Large intestine (tissue), 3 donors: ENCODE measurements around the gene MYH7B. TPM values are rescaled to one million over a fixed set of nuclear protein-coding genes. Genes with fewer than 3 reads are reported as not detected.
A peak's percentile ranks its signal among the peaks of the same experiment; 100 is the strongest.

Experiments used
- DNase-seq, 2 donors: peaks; one replicate each; pipeline versions ENCODE4 v3.0.0 to v3.0.0-alpha.2; 2013
- H3K27ac ChIP-seq: one replicate; pipeline ENCODE4 v1.5.1; 2013; ENCODE audit warnings: low read length
- H3K27me3 ChIP-seq: 2 replicates; pipeline ENCODE4 v1.6.1; 2013; ENCODE audit warnings: low read length; ENCODE audit not compliant: control insufficient read depth, insufficient read depth
- H3K36me3 ChIP-seq: 2 replicates; pipeline ENCODE4 v1.6.1; 2013; ENCODE audit warnings: low read length; ENCODE audit not compliant: control insufficient read depth, insufficient read depth
- H3K4me1 ChIP-seq: one replicate; pipeline ENCODE4 v1.6.1; 2013; ENCODE audit warnings: low read length; ENCODE audit not compliant: control insufficient read depth, insufficient read depth
- H3K4me3 ChIP-seq: one replicate; pipeline ENCODE4 v1.5.1; 2013; ENCODE audit warnings: low read length
- H3K9me3 ChIP-seq: one replicate; pipeline ENCODE4 v1.6.1; 2013; ENCODE audit warnings: mild to moderate bottlenecking, low read depth, low read length, moderate library complexity; ENCODE audit not compliant: control insufficient read depth
- WGBS: methylation state at CpG from one replicate; pipeline ENCODE4 v1.1.5; 2013; ENCODE audit warnings: low lambda C conversion rate; ENCODE audit not compliant: insufficient coverage; 5-methylcytosine and 5-hydroxymethylcytosine counted together
- polyA plus RNA-seq: library from polyadenylated mRNA; unstranded; fragments of 120-200 nt; gene quantifications from one replicate; pipeline ENCODE4 v1.2.1, GENCODE V29; 2013

Gene MYH7B
- polyA plus RNA-seq, 1 donor = 0.46 TPM

DNA sequence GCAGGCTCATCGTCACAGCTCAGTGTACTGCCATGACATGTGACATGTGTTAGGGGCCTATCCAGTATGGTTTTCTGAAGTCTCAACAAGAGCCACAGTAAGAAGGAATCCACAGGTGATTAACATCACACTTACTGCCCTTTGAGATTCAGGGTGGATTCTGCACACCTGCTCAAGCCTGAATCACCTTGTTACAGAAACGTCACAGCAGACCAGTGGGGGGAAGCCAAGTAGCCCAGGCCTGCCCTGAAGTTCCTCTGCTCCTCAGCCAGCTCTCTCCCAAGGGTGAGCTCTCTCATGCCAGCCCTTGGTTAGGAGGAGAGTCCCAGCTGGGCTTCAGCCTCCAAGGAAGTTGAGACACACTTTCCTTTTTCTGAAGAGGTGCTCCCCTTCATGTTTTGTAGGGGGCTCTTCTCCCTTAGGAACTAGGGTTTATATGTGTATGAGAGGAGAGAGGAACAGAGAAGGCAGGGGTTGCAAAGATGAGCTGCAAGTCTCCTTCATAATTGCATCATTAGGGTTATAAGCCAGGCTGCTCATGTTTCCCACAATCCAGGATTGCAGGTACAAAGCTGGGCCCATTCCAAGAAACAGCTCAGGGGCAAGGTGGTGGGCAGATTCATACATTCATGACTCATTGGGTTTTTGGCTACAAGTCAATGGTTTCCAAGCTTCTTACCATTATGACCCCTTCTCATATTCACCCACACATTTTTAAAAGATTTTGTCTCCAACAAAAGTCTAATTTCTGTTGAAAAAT, 11.7 kb upstream of the MYH7B start:
- Histone ChIP-seq H3K27ac (no peak overlapping the region), H3K27me3 (no peaks in the 10 kb centered on the region), H3K36me3 (peaks cover 14% of the 10 kb centered on the region), H3K4me3 (no peak overlapping the region), H3K4me1 (peaks cover 15% of the 10 kb centered on the region), H3K9me3 (no peaks in the 10 kb centered on the region)
- no peak for DNase-seq
- WGBS = no CpG with 5 or more reads among the region's 2 CpGs

GRCh38 chr20:34945315-34946077, 10.2 kb upstream of the MYH7B start:
- Histone ChIP-seq H3K9me3 (no peaks in the 10 kb centered on the region), H3K27ac (peak overlapping the region; percentile 22), H3K4me1 (peaks cover 15% of the 10 kb centered on the region), H3K36me3 (peaks cover 14% of the 10 kb centered on the region), H3K4me3 (no peak overlapping the region), H3K27me3 (no peaks in the 10 kb centered on the region)
- DNase-seq = peak; percentile 43 to 84
- no CpG with 5 or more reads among the region's 7 CpGs for whole genome bisulfite sequencing

DNA sequence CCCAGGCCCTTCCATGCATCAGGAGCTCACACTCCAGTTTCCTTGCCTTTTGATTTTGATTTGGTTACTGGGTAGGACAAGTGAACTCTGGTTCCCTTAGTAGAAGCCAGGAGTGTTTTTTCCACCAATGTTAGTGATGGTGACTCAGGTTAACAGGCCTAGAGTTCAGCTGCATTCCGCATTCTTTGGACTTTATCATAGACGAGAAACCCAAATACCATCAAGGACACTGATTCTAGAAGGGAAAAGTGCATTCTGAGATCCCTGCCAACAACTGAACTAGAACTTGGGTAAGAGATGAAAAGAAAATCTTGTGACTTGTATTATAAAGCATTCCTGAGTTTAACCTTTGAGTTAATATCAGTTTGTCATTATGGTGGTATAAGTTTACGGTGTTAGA, 9.0 kb upstream of the MYH7B start:
- peaks cover 15% of the 10 kb centered on the region for H3K4me1 ChIP-seq

DNA sequence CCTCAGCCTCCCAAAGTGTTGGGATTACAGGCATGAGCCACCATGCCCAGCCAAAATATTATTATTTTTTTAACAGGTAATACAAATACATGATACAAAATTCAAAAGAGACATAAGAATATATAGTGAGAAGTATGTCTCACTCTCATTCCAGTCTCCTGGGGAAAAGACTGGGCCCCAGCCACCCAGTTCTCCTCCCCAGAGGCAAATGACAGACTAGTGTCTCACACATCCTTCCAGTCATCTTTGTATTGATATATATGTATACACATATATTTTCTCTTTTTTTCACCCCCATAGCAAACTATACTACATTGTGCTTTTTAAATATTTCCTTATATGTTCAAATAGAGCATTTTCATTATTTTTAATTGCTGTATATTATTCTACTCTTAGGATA, 8.3 kb upstream of the MYH7B start:
- Histone ChIP-seq H3K4me3 (no peak overlapping the region), H3K27ac (no peak overlapping the region), H3K9me3 (no peaks in the 10 kb centered on the region), H3K36me3 (peaks cover 7% of the 10 kb centered on the region), H3K27me3 (no peaks in the 10 kb centered on the region), H3K4me1 (peaks cover 15% of the 10 kb centered on the region)
- no peak for DNase-seq

More for the DNA sequence above, 9.0 kb upstream of the MYH7B start:
- Histone ChIP-seq H3K27me3 (no peaks in the 10 kb centered on the region), H3K4me3 (no peak overlapping the region), H3K9me3 (no peaks in the 10 kb centered on the region), H3K27ac (no peak overlapping the region), H3K36me3 (peaks cover 13% of the 10 kb centered on the region)
- 83% methylated on average over 1 of the region's 3 CpGs for WGBS
- peak in 1 of 2 donors; percentile 27 for DNase-seq

- no peak for DNase-seq
- no peaks in the 10 kb centered on the region for H3K27me3 ChIP-seq
- no peak overlapping the region for H3K4me3 ChIP-seq
- peaks cover 15% of the 10 kb centered on the region for H3K4me1 ChIP-seq
- H3K36me3 ChIP-seq = no peaks in the 10 kb centered on the region
- no peaks in the 10 kb centered on the region for H3K9me3 ChIP-seq
- H3K27ac ChIP-seq = no peak overlapping the region
Measured at GRCh38 chr20:34948030-34948429, 7.6 kb upstream of the MYH7B start.

GRCh38 chr20:34949120-34949519, 6.5 kb upstream of the MYH7B start:
- 24% methylated on average over 4 of the region's 6 CpGs for WGBS
- peaks cover 15% of the 10 kb centered on the region for H3K4me1 ChIP-seq
- no peaks in the 10 kb centered on the region for H3K36me3 ChIP-seq

GRCh38 chr20:34951252-34951651, 4.4 kb upstream of the MYH7B start:
- DNase-seq = peak in 1 of 2 donors; percentile 27
- 61% methylated on average over 2 of the region's 2 CpGs for WGBS
- Histone ChIP-seq H3K9me3 (no peaks in the 10 kb centered on the region), H3K27me3 (peaks cover 1% of the 10 kb centered on the region), H3K27ac (no peak overlapping the region), H3K4me1 (peaks cover 16% of the 10 kb centered on the region), H3K4me3 (no peak overlapping the region), H3K36me3 (no peaks in the 10 kb centered on the region)

More at GRCh38 chr20:34949120-34949519, 6.5 kb upstream of the MYH7B start:
- Histone ChIP-seq H3K9me3 (no peaks in the 10 kb centered on the region), H3K27me3 (no peaks in the 10 kb centered on the region), H3K27ac (no peak overlapping the region), H3K4me3 (no peak overlapping the region)
- peak in 1 of 2 donors; percentile 22 for DNase-seq

- WGBS = no CpG with 5 or more reads among the region's 8 CpGs
Measured at GRCh38 chr20:34951652-34952051, 4.0 kb upstream of the MYH7B start.

GRCh38 chr20:34952671-34953070, 3.0 kb upstream of the MYH7B start:
- WGBS = no CpG with 5 or more reads among the region's 5 CpGs
- no peaks in the 10 kb centered on the region for H3K9me3 ChIP-seq
- H3K36me3 ChIP-seq = no peaks in the 10 kb centered on the region

More at GRCh38 chr20:34951652-34952051, 4.0 kb upstream of the MYH7B start:
- Histone ChIP-seq H3K36me3 (no peaks in the 10 kb centered on the region), H3K27ac (no peak overlapping the region), H3K9me3 (no peaks in the 10 kb centered on the region), H3K4me1 (peaks cover 15% of the 10 kb centered on the region), H3K27me3 (peaks cover 5% of the 10 kb centered on the region), H3K4me3 (no peak overlapping the region)
- DNase-seq = no peak

GRCh38 chr20:34953960-34954359, 1.7 kb upstream of the MYH7B start:
- Histone ChIP-seq H3K27ac (no peak overlapping the region), H3K4me3 (no peak overlapping the region), H3K9me3 (no peaks in the 10 kb centered on the region), H3K27me3 (peaks cover 24% of the 10 kb centered on the region), H3K36me3 (no peaks in the 10 kb centered on the region), H3K4me1 (peaks cover 14% of the 10 kb centered on the region)
- no CpG with 5 or more reads among the region's 7 CpGs for WGBS
- DNase-seq = no peak

More at GRCh38 chr20:34952671-34953070, 3.0 kb upstream of the MYH7B start:
- peaks cover 14% of the 10 kb centered on the region for H3K27me3 ChIP-seq
- H3K27ac ChIP-seq = no peak overlapping the region
- no peak overlapping the region for H3K4me3 ChIP-seq
- peaks cover 14% of the 10 kb centered on the region for H3K4me1 ChIP-seq
- no peak for DNase-seq
